ENCODE data around the gene GP9.

Gene GP9

GRCh38 chr3:129060276-129061022 is at the start of gene GP9:
Gene GP9, plus strand, starts transcription at chr3:129060779. Its CDS starts 961 bp downstream, at chr3:129061740.
- no peak for DNase-seq

- no peak for DNase-seq
Observed at GRCh38 chr3:129013491-129013891, 47.1 kb upstream of the GP9 start.

GRCh38 chr3:129014148-129014547 is 46.4 kb upstream of the GP9 start:
- no peak for DNase-seq

- DNase-seq, result no peak
Observed at GRCh38 chr3:129014793-129015345, 45.7 kb upstream of the GP9 start.

GRCh38 chr3:129015388-129016105 is 45.0 kb upstream of the GP9 start:
- peak; percentile 22 for DNase-seq

- DNase-seq, result peak; percentile 93
Observed at GRCh38 chr3:129016356-129016719, 44.2 kb upstream of the GP9 start.

GRCh38 chr3:129016720-129017483 is 43.7 kb upstream of the GP9 start:
- no peak for DNase-seq

GRCh38 chr3:129017484-129017899 is 43.1 kb upstream of the GP9 start:
- DNase-seq, result no peak

- no peak for DNase-seq
Observed at GRCh38 chr3:129018271-129018670, 42.3 kb upstream of the GP9 start.

GRCh38 chr3:129018751-129019150 is 41.8 kb upstream of the GP9 start:
- no peak for DNase-seq

GRCh38 chr3:129019266-129019665 is 41.3 kb upstream of the GP9 start:
- no peak for DNase-seq

- no peak for DNase-seq
Observed at GRCh38 chr3:129020691-129021090, 39.9 kb upstream of the GP9 start.

GRCh38 chr3:129021140-129021551 is 39.4 kb upstream of the GP9 start:
- DNase-seq, result no peak

GRCh38 chr3:129022114-129023007 is 38.2 kb upstream of the GP9 start:
- DNase-seq, result no peak

- DNase-seq, result no peak
Observed at GRCh38 chr3:129023008-129023358, 37.6 kb upstream of the GP9 start.

- peak; percentile 26 for DNase-seq
Observed at GRCh38 chr3:129023909-129024308, 36.7 kb upstream of the GP9 start.

GRCh38 chr3:129025108-129025507 is 35.5 kb upstream of the GP9 start:
- DNase-seq, result no peak

- no peak for DNase-seq
Observed at GRCh38 chr3:129025691-129026435, 34.7 kb upstream of the GP9 start.

GRCh38 chr3:129026728-129027543 is 33.6 kb upstream of the GP9 start:
- peak; percentile 96 for DNase-seq

- DNase-seq, result no peak
Observed at GRCh38 chr3:129027544-129027880, 33.1 kb upstream of the GP9 start.

- DNase-seq, result no peak
Observed at GRCh38 chr3:129028866-129029265, 31.7 kb upstream of the GP9 start.
